ENCODE measurements around the gene DYNC2I2.

DNA sequence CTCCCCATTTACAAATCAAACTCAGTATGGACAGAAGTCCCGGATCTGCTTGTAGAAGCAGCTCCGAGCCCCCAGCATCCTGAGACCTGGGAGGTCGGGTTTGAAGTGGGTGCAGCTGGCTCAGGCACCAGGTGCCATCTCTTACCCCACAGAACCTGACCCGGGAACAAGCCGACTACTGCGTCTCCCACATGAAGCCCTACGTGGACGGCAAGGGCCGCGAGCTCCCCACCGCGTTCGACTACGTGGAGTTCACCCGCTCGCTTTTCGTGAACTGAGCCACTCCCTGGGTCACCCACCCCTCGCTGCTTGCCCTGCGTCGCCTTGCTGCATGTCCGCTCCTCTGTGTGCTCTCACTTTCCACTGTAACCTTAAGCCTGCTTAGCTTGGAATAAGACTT lies 23.6 kb downstream of the DYNC2I2 start:
- no peak for TF ChIP-seq POLR2A (IDR thresholded peaks at IDR 0.05)
- TF ChIP-seq, protein P1, sequence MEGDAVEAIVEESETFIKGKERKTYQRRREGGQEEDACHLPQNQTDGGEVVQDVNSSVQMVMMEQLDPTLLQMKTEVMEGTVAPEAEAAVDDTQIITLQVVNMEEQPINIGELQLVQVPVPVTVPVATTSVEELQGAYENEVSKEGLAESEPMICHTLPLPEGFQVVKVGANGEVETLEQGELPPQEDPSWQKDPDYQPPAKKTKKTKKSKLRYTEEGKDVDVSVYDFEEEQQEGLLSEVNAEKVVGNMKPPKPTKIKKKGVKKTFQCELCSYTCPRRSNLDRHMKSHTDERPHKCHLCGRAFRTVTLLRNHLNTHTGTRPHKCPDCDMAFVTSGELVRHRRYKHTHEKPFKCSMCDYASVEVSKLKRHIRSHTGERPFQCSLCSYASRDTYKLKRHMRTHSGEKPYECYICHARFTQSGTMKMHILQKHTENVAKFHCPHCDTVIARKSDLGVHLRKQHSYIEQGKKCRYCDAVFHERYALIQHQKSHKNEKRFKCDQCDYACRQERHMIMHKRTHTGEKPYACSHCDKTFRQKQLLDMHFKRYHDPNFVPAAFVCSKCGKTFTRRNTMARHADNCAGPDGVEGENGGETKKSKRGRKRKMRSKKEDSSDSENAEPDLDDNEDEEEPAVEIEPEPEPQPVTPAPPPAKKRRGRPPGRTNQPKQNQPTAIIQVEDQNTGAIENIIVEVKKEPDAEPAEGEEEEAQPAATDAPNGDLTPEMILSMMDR (IDR thresholded peaks at IDR 0.05), result no peak

All from uterus (tissue), 2 donors.